Heart left ventricle (tissue), 16 donors: Measurements from ENCODE around the gene ST6GAL2. TPM values are rescaled to one million over a fixed set of nuclear protein-coding genes. Genes with fewer than 3 reads are reported as not detected.

ENCODE experiments used
- ATAC-seq, 4 donors: fragments of 200-7000 bp; cut with Tn5 transposase; one replicate each; pipeline ENCODE4 v1.9.1; 2020 to 2022; ENCODE audit warnings: moderate library complexity in 4 of 4, mild to moderate bottlenecking in 3 of 4, moderate number of reproducible peaks in 1 of 4
- DNase-seq, 5 donors: peaks; one replicate each; pipeline ENCODE4 v3.0.0-alpha.2; 2020
- H3K27ac ChIP-seq, 12 donors: fragments of 200-600 bp; sonication (generic) in 4 of 12; one replicate each; pipeline versions ENCODE4 v1.5.0 to v1.8.0; 2016 to 2022; ENCODE audit warnings: mild to moderate bottlenecking in 2 of 12
- H3K27me3 ChIP-seq, 9 donors: fragments of 200-600 bp; sonication (generic) in 2 of 9; one replicate each; pipeline versions ENCODE4 v1.5.1 to v1.8.0; 2016 to 2022; ENCODE audit warnings: mild to moderate bottlenecking in 3 of 9
- H3K36me3 ChIP-seq, 9 donors: fragments of 200-600 bp; sonication (generic) in 2 of 9; one replicate each; pipeline versions ENCODE4 v1.5.0 to v1.8.0; 2018 to 2022; ENCODE audit warnings: mild to moderate bottlenecking in 2 of 9
- H3K4me1 ChIP-seq, 12 donors: fragments of 200-600 bp; sonication (generic) in 4 of 12; one replicate each; pipeline versions ENCODE4 v1.5.0 to v1.8.0; 2016 to 2022; ENCODE audit warnings: mild to moderate bottlenecking in 3 of 12
- H3K4me3 ChIP-seq, 12 donors: fragments of 200-600 bp; sonication (generic) in 4 of 12; one replicate each; pipeline versions ENCODE4 v1.5.0 to v1.8.0; 2017 to 2022; ENCODE audit warnings: mild to moderate bottlenecking in 9 of 12, moderate library complexity in 4 of 12
- H3K9me3 ChIP-seq, 12 donors: fragments of 200-600 bp; sonication (generic) in 4 of 12; one replicate each; pipeline versions ENCODE4 v1.5.0 to v1.8.0; 2016 to 2022; ENCODE audit warnings: mild to moderate bottlenecking in 1 of 12
- POLR2A ChIP-seq, 2 donors: fragments of 450-650 bp; IDR thresholded peaks; one replicate each; pipeline ENCODE4 v1.6.1; 2017; ENCODE audit warnings: antibody characterized with exemption in 2 of 2, mild to moderate bottlenecking in 2 of 2, moderate library complexity in 2 of 2
- WGBS, 4 donors: extraction: QIAGEN DNeasy Blood & Tissue Kit in 2 of 4; methylation state at CpG; one replicate each; pipeline versions ENCODE4 v1.1.5 to v1.1.7; 2013 to 2018; 5-methylcytosine and 5-hydroxymethylcytosine counted together
- intact Hi-C, 10 donors: fragments of 100-400 bp; cut with DNase I; formaldehyde crosslinking; loops; one replicate each; pipeline versions ENCODE4 v1.11.1 to v1.14.2; 2022
- polyA plus RNA-seq, 2 donors: library from polyadenylated mRNA; stranded (reverse); fragments of 200-250 nt; gene quantifications; one replicate each; pipeline ENCODE4 v1.2.3, GENCODE V29; 2013
- total RNA-seq, 9 donors: library from RNA; depleted of rRNA in 2 of 9; stranded (reverse); fragments of >200 nt in 2 of 9; fragmentation: NEBNext Ultra II Directional in 3 of 9; extraction: Animal tissue kit (Norgen Biotek cat#: 25700) in 3 of 9; gene quantifications; one replicate each; pipeline versions ENCODE4 v1.1.0 to v1.2.4, GENCODE V29; 2016 to 2023
- TF ChIP-seq, protein P1 (sequence below), 12 donors: fragments of 200-600 bp; sonication (generic) in 4 of 12; IDR thresholded peaks; one replicate each; pipeline versions ENCODE4 v1.5.0 to v1.8.0; 2018 to 2022; ENCODE audit warnings: antibody characterized with exemption in 12 of 12, mild to moderate bottlenecking in 5 of 12
- donor health status: ischemic (EF 13 %, LVEDD 7.1; RV severe dilation, severe dysfunction).
- donor health status: healthy with polysubstance abuse.
- donor health status: DM: no; HTN: yes; CAD: no.
- donor health status: DM: no; HTN: no; CAD: no.
- donor health status: ischemic (EF 25% LVEDD 6.9; RV normal size, moderate dysfunction).
- donor health status: ischemic (EF 25% LVEDD 5.7; RV mildly dilated, moderate dysfunction).
- donor health status: healthy.
- donor health status: DM: yes; HTN: yes; CAD: no.
- donor health status: ischemic (EF 35%, LVEDD 5.7; RV mildly dilated, moderate dysfunction).
- donor health status: nonischemic (EF 11% LVEDD 7.7; RV severe dilation, severe dysfunction).
- donor health status: DM: yes; HTN: yes; CAD: no.
- donor health status: PGD.
- donor health status: ischemic (EF 29% LVEDD 5.4; RV normal size, mild dysfunction).
- donor health status: nonischemic (EF 23%, LVEDD 6.1; RV moderate dilation, normal function).

Gene ST6GAL2
- total and polyA plus RNA-seq, 11 donors, result 0.08 to 1.1 (median 0.57) TPM; not detected in 1

DNA sequence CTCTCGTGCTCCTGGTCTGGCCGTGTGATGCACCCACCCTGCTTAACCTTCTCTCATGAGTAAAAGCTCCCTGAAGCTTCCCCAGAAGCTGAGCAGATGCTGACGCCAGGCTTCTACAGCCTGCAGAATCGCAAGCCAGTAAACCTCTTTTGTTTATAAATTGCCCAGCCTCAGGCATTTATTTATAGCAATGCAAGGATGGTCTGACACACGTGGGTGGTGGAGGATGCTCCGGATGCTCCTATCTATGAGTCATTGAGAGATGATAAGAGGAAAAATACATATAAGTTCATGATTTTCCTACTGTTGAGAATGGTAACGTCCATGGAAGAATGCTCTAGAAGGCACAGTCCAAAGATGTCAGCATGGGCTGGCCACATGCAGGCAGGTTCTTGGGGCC is 8.6 kb upstream of the ST6GAL2 start:
- 74 to 80% (median 77%) methylated on average over 7 of the region's 7 CpGs for WGBS, 4 donors
- no peak for DNase-seq
- TF ChIP-seq, protein P1, sequence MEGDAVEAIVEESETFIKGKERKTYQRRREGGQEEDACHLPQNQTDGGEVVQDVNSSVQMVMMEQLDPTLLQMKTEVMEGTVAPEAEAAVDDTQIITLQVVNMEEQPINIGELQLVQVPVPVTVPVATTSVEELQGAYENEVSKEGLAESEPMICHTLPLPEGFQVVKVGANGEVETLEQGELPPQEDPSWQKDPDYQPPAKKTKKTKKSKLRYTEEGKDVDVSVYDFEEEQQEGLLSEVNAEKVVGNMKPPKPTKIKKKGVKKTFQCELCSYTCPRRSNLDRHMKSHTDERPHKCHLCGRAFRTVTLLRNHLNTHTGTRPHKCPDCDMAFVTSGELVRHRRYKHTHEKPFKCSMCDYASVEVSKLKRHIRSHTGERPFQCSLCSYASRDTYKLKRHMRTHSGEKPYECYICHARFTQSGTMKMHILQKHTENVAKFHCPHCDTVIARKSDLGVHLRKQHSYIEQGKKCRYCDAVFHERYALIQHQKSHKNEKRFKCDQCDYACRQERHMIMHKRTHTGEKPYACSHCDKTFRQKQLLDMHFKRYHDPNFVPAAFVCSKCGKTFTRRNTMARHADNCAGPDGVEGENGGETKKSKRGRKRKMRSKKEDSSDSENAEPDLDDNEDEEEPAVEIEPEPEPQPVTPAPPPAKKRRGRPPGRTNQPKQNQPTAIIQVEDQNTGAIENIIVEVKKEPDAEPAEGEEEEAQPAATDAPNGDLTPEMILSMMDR (IDR thresholded peaks at IDR 0.05), result no peak
- no peak for TF ChIP-seq POLR2A (IDR thresholded peaks at IDR 0.05)

GRCh38 chr2:106892048-106892447 is 6.1 kb upstream of the ST6GAL2 start:
- ATAC-seq (no peak), DNase-seq (no peak)
- TF ChIP-seq POLR2A (IDR thresholded peaks at IDR 0.05), result no peak
- TF ChIP-seq, protein P1 (IDR thresholded peaks at IDR 0.05), result no peak
- WGBS, 4 donors, result 70 to 87% (median 78%) methylated on average over 2 of the region's 2 CpGs
- H3K27me3 ChIP-seq, result peaks cover 0 to 11% (median 10%) of the 10 kb centered on the region in 9 donors
- intact Hi-C loops, result no loop called here
- no peaks in the 10 kb centered on the region for H3K36me3 ChIP-seq
- peaks cover 0 to 5% (median 3%) of the 10 kb centered on the region in 12 donors for H3K4me1 ChIP-seq
- H3K4me3 ChIP-seq, result no peak overlapping the region
- H3K9me3 ChIP-seq, result peaks cover 0 to 3% (median 0%) of the 10 kb centered on the region in 12 donors
- H3K27ac ChIP-seq, result no peak overlapping the region

More for the DNA sequence above, 8.6 kb upstream of the ST6GAL2 start:
- no peaks in the 10 kb centered on the region for H3K27me3 ChIP-seq
- no peak overlapping the region for H3K27ac ChIP-seq
- peaks cover 0 to 3% (median 0%) of the 10 kb centered on the region in 12 donors for H3K9me3 ChIP-seq
- H3K4me1 ChIP-seq, result no peaks in the 10 kb centered on the region
- intact Hi-C loops, result no loop called here
- no peak for ATAC-seq
- H3K4me3 ChIP-seq, result no peak overlapping the region
- H3K36me3 ChIP-seq, result no peaks in the 10 kb centered on the region

- intact Hi-C loops, result no loop called here
Measured at GRCh38 chr2:106890606-106891005, 4.6 kb upstream of the ST6GAL2 start.

GRCh38 chr2:106886916-106887758 is 1.2 kb upstream of the ST6GAL2 start:
- TF ChIP-seq POLR2A (IDR thresholded peaks at IDR 0.05), result no peak
- TF ChIP-seq, protein P1 (IDR thresholded peaks at IDR 0.05), result no peak
- intact Hi-C loops, result no loop called here
- 1 to 2% (median 2%) methylated on average over 49 to 71 of the region's 71 CpGs for WGBS, 4 donors
- H3K27me3 ChIP-seq, result peaks cover 8 to 48% (median 30%) of the 10 kb centered on the region in 9 donors
- no peaks in the 10 kb centered on the region for H3K9me3 ChIP-seq
- peak in 3 of 5 donors; percentile 19 to 55 (median 24) for DNase-seq
- ATAC-seq, result peak in 3 of 4 donors; percentile 26 to 53 (median 52)
- peak overlapping the region; percentile 15 to 67 (median 53) for H3K4me3 ChIP-seq
- H3K36me3 ChIP-seq, result no peaks in the 10 kb centered on the region
- peaks cover 0 to 25% (median 6%) of the 10 kb centered on the region in 12 donors for H3K4me1 ChIP-seq
- peak overlapping the region in 1 of 12 donors; percentile 29 for H3K27ac ChIP-seq

More at GRCh38 chr2:106890606-106891005, 4.6 kb upstream of the ST6GAL2 start:
- H3K27ac ChIP-seq, result no peak overlapping the region
- peaks cover 7 to 25% (median 17%) of the 10 kb centered on the region in 9 donors for H3K27me3 ChIP-seq
- no peak overlapping the region for H3K4me3 ChIP-seq
- peaks cover 0 to 3% (median 0%) of the 10 kb centered on the region in 12 donors for H3K9me3 ChIP-seq
- no peak for DNase-seq
- no peak for ATAC-seq
- no peak for TF ChIP-seq POLR2A (IDR thresholded peaks at IDR 0.05)
- TF ChIP-seq, protein P1 (IDR thresholded peaks at IDR 0.05), result no peak
- WGBS, 4 donors, result 21 to 63% (median 24%) methylated on average over 5 of the region's 5 CpGs
- H3K4me1 ChIP-seq, result peaks cover 0 to 20% (median 6%) of the 10 kb centered on the region in 12 donors
- no peaks in the 10 kb centered on the region for H3K36me3 ChIP-seq
